Activated CD8-positive, alpha-beta memory T cell treated with anti-CD3 and anti-CD28 coated beads, Interleukin-2, amount 50 U/mL, for 24 hours (primary cell): ENCODE measurements around the gene C13orf46.
"Not testable (repeated sequence)": the region's sequence is repeated elsewhere in the genome, so short reads cannot be mapped to it uniquely, and the experiment has no call there.

Source experiments
- DNase-seq: peaks from one replicate; pipeline ENCODE4 v3.0.0-alpha.2; 2020; ENCODE audit errors: extremely low read depth

Gene C13orf46

GRCh38 chr13:113992276-113993005 is 18.6 kb upstream of the C13orf46 start:
- DNase-seq: no peak

GRCh38 chr13:113991676-113992179 is 17.9 kb upstream of the C13orf46 start:
- no peak for DNase-seq

- DNase-seq: no peak
Measured at GRCh38 chr13:113991191-113991669, 17.4 kb upstream of the C13orf46 start.

GRCh38 chr13:113990321-113990837 is 16.5 kb upstream of the C13orf46 start:
- no peak for DNase-seq

GRCh38 chr13:113989585-113990300 is 15.9 kb upstream of the C13orf46 start:
- no peak for DNase-seq

- DNase-seq: not testable (repeated sequence)
Measured at GRCh38 chr13:113988859-113989258, 15.0 kb upstream of the C13orf46 start.

GRCh38 chr13:113982296-113982661 is 8.4 kb upstream of the C13orf46 start:
- DNase-seq: no peak

- no peak for DNase-seq
Measured at GRCh38 chr13:113981611-113982295, 7.9 kb upstream of the C13orf46 start.

- DNase-seq: no peak
Measured at GRCh38 chr13:113981194-113981605, 7.3 kb upstream of the C13orf46 start.

GRCh38 chr13:113980489-113981064 is 6.7 kb upstream of the C13orf46 start:
- DNase-seq: no peak

GRCh38 chr13:113979791-113980471 is 6.1 kb upstream of the C13orf46 start:
- no peak for DNase-seq

- no peak for DNase-seq
Measured at GRCh38 chr13:113978741-113979481, 5.0 kb upstream of the C13orf46 start.

GRCh38 chr13:113977976-113978375 is 4.1 kb upstream of the C13orf46 start:
- no peak for DNase-seq

- no peak for DNase-seq
Measured at GRCh38 chr13:113976711-113977684, 3.1 kb upstream of the C13orf46 start.

GRCh38 chr13:113975416-113975815 is 1.5 kb upstream of the C13orf46 start:
- DNase-seq: no peak

GRCh38 chr13:113974304-113975281 is 717 bp upstream of the C13orf46 start:
- no peak for DNase-seq

GRCh38 chr13:113972451-113973217 is 1.2 kb downstream of the C13orf46 start:
- no peak for DNase-seq
